ENCODE results near the gene GPC6.

DNA sequence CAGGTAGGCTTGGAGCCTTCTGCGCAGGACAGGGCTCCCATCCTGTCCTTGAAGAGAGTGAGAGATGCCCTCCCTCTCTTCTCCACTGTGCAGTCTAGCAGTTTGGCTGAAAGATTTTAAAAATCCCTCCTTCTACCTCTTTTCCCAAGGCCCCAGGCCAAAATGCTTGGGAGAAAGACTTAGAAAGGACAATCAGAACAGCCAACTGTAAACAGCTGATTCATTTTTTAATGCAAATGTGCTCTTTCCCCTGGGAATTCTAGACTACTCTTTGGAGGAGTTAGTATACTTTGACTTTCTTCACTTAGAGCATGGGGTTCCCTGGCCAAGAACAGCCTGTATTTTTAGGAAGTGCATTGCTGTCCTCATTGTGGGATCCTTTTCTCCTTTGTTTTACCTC, 398.9 kb downstream of the GPC6 start:
- TF ChIP-seq, protein P1, sequence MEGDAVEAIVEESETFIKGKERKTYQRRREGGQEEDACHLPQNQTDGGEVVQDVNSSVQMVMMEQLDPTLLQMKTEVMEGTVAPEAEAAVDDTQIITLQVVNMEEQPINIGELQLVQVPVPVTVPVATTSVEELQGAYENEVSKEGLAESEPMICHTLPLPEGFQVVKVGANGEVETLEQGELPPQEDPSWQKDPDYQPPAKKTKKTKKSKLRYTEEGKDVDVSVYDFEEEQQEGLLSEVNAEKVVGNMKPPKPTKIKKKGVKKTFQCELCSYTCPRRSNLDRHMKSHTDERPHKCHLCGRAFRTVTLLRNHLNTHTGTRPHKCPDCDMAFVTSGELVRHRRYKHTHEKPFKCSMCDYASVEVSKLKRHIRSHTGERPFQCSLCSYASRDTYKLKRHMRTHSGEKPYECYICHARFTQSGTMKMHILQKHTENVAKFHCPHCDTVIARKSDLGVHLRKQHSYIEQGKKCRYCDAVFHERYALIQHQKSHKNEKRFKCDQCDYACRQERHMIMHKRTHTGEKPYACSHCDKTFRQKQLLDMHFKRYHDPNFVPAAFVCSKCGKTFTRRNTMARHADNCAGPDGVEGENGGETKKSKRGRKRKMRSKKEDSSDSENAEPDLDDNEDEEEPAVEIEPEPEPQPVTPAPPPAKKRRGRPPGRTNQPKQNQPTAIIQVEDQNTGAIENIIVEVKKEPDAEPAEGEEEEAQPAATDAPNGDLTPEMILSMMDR (IDR thresholded peaks at IDR 0.05): no peak
- TF ChIP-seq, protein P2, sequence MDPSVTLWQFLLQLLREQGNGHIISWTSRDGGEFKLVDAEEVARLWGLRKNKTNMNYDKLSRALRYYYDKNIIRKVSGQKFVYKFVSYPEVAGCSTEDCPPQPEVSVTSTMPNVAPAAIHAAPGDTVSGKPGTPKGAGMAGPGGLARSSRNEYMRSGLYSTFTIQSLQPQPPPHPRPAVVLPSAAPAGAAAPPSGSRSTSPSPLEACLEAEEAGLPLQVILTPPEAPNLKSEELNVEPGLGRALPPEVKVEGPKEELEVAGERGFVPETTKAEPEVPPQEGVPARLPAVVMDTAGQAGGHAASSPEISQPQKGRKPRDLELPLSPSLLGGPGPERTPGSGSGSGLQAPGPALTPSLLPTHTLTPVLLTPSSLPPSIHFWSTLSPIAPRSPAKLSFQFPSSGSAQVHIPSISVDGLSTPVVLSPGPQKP (IDR thresholded peaks at IDR 0.05; ENCODE audit: low read depth, low read length): no peak
- no peak for TF ChIP-seq ZC3H11A (IDR thresholded peaks at IDR 0.05)

Measured in A549 (cell line).